ENCODE data around the gene GADD45B.

GADD45B gene

DNA sequence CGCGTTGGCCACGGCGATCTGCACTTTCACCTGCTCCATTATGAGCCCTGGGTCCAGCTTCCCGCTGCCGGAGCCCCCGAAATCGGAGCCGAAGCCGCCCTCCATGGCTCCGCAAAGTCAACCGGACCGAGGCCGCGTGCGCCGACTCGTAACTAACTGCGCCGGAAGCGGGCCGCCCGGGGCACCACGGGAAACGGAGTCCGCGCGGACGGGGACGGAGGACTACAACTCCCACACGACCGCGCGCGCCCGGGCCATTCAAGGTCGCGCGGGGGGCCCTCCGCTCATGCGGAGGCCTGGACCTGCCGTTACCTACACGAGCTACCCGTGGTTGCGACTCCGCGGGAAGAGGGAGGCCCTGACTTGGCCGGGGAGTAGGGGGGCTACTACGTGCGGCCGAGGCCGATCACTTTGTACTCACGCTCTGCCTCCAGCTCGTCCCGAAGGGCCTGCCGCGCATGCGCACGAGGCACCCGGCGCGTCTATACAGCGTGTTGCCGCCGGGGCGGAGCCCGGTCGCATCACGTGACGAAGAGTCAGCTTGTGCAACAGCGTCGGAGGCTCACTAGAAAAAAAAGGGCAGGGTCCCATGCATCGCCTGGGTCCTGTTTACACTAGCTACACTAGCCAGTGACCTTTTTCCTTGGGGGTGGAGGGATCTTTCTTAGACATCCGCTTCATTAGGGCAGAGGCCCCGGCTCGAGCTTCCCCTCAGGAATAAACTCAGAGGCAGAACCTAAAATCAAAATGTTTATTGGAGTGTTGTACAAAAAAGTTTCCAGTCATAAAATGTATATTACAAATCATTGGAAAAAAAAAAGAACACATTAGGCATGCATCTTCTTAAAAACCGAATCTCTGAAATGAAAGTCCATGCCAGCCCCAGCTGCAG is 48.3 kb upstream of the GADD45B start, which contains the start of gene TIMM13 (continued):
- TF ChIP-seq, protein P1, sequence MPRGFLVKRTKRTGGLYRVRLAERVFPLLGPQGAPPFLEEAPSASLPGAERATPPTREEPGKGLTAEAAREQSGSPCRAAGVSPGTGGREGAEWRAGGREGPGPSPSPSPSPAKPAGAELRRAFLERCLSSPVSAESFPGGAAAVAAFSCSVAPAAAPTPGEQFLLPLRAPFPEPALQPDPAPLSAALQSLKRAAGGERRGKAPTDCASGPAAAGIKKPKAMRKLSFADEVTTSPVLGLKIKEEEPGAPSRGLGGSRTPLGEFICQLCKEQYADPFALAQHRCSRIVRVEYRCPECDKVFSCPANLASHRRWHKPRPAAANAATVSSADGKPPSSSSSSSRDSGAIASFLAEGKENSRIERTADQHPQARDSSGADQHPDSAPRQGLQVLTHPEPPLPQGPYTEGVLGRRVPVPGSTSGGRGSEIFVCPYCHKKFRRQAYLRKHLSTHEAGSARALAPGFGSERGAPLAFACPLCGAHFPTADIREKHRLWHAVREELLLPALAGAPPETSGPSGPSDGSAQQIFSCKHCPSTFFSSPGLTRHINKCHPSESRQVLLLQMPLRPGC (tag by site-specific recombination; IDR thresholded peaks at IDR 0.05): no peak
- peak; percentile 82 for TF ChIP-seq ZBTB20 (tag by site-specific recombination; IDR thresholded peaks at IDR 0.05)
- no peak for TF ChIP-seq ZNF544 (tag by site-specific recombination; IDR thresholded peaks at IDR 0.05)
- no peak for TF ChIP-seq ZNF174 (tag by site-specific recombination; IDR thresholded peaks at IDR 0.05)
- no peak for TF ChIP-seq REPIN1 (tag by site-specific recombination; IDR thresholded peaks at IDR 0.05; ENCODE audit: low read depth)
- TF ChIP-seq PBX3 (CRISPR knock-in tag; IDR thresholded peaks at IDR 0.05): no peak
- no peak for TF ChIP-seq ZNF529 (tag by site-specific recombination; IDR thresholded peaks at IDR 0.05; ENCODE audit: insufficient replicate concordance)
- no peak for TF ChIP-seq ZNF791 (tag by site-specific recombination; IDR thresholded peaks at IDR 0.05)
- peak; percentile 70 for TF ChIP-seq YY2 (tag by site-specific recombination; IDR thresholded peaks at IDR 0.05)
- TF ChIP-seq, protein P2, sequence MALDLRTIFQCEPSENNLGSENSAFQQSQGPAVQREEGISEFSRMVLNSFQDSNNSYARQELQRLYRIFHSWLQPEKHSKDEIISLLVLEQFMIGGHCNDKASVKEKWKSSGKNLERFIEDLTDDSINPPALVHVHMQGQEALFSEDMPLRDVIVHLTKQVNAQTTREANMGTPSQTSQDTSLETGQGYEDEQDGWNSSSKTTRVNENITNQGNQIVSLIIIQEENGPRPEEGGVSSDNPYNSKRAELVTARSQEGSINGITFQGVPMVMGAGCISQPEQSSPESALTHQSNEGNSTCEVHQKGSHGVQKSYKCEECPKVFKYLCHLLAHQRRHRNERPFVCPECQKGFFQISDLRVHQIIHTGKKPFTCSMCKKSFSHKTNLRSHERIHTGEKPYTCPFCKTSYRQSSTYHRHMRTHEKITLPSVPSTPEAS (tag by site-specific recombination; IDR thresholded peaks at IDR 0.05): peak; percentile 7; the same call in 1 of the 2 replicates
- no peak for TF ChIP-seq ZNF768 (tag by site-specific recombination; IDR thresholded peaks at IDR 0.05)
- TF ChIP-seq, protein P3, sequence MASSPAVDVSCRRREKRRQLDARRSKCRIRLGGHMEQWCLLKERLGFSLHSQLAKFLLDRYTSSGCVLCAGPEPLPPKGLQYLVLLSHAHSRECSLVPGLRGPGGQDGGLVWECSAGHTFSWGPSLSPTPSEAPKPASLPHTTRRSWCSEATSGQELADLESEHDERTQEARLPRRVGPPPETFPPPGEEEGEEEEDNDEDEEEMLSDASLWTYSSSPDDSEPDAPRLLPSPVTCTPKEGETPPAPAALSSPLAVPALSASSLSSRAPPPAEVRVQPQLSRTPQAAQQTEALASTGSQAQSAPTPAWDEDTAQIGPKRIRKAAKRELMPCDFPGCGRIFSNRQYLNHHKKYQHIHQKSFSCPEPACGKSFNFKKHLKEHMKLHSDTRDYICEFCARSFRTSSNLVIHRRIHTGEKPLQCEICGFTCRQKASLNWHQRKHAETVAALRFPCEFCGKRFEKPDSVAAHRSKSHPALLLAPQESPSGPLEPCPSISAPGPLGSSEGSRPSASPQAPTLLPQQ (tag by site-specific recombination; IDR thresholded peaks at IDR 0.05): peak; percentile 69; the same call in 1 of the 2 replicates
- TF ChIP-seq ZNF169 (tag by site-specific recombination; IDR thresholded peaks at IDR 0.05): no peak
- no peak for TF ChIP-seq ZNF202 (tag by site-specific recombination; IDR thresholded peaks at IDR 0.05; ENCODE audit: borderline replicate concordance)
- peak; percentile 89 for TF ChIP-seq ZFP69B (tag by site-specific recombination; IDR thresholded peaks at IDR 0.05)
- no peak for TF ChIP-seq TCF7L2 (IDR thresholded peaks at IDR 0.05; ENCODE audit: borderline replicate concordance, low read depth, low read length)
- 0 out of 2 replicates have a peak, but pooled peaks have one; percentile 13 for TF ChIP-seq ZSCAN16 (tag by site-specific recombination; IDR thresholded peaks at IDR 0.05)
- no peak for TF ChIP-seq ZNF596 (tag by site-specific recombination; IDR thresholded peaks at IDR 0.05)
- TF ChIP-seq ZNF510 (tag by site-specific recombination; IDR thresholded peaks at IDR 0.05; ENCODE audit: insufficient replicate concordance): no peak
- TF ChIP-seq, protein P4, sequence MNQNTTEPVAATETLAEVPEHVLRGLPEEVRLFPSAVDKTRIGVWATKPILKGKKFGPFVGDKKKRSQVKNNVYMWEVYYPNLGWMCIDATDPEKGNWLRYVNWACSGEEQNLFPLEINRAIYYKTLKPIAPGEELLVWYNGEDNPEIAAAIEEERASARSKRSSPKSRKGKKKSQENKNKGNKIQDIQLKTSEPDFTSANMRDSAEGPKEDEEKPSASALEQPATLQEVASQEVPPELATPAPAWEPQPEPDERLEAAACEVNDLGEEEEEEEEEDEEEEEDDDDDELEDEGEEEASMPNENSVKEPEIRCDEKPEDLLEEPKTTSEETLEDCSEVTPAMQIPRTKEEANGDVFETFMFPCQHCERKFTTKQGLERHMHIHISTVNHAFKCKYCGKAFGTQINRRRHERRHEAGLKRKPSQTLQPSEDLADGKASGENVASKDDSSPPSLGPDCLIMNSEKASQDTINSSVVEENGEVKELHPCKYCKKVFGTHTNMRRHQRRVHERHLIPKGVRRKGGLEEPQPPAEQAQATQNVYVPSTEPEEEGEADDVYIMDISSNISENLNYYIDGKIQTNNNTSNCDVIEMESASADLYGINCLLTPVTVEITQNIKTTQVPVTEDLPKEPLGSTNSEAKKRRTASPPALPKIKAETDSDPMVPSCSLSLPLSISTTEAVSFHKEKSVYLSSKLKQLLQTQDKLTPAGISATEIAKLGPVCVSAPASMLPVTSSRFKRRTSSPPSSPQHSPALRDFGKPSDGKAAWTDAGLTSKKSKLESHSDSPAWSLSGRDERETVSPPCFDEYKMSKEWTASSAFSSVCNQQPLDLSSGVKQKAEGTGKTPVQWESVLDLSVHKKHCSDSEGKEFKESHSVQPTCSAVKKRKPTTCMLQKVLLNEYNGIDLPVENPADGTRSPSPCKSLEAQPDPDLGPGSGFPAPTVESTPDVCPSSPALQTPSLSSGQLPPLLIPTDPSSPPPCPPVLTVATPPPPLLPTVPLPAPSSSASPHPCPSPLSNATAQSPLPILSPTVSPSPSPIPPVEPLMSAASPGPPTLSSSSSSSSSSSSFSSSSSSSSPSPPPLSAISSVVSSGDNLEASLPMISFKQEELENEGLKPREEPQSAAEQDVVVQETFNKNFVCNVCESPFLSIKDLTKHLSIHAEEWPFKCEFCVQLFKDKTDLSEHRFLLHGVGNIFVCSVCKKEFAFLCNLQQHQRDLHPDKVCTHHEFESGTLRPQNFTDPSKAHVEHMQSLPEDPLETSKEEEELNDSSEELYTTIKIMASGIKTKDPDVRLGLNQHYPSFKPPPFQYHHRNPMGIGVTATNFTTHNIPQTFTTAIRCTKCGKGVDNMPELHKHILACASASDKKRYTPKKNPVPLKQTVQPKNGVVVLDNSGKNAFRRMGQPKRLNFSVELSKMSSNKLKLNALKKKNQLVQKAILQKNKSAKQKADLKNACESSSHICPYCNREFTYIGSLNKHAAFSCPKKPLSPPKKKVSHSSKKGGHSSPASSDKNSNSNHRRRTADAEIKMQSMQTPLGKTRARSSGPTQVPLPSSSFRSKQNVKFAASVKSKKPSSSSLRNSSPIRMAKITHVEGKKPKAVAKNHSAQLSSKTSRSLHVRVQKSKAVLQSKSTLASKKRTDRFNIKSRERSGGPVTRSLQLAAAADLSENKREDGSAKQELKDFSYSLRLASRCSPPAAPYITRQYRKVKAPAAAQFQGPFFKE (tag by site-specific recombination; IDR thresholded peaks at IDR 0.05; ENCODE audit: borderline replicate concordance): no peak
- 0 out of 2 replicates have a peak, but pooled peaks have one; percentile 21 for TF ChIP-seq ZNF580 (tag by site-specific recombination; IDR thresholded peaks at IDR 0.05)
- TF ChIP-seq SP2 (tag by site-specific recombination; IDR thresholded peaks at IDR 0.05): peak; percentile 51
- TF ChIP-seq ZNF621 (tag by site-specific recombination; IDR thresholded peaks at IDR 0.05): no peak
- TF ChIP-seq ZNF610 (tag by site-specific recombination; IDR thresholded peaks at IDR 0.05; ENCODE audit: borderline replicate concordance): peak; percentile 65
- peak; percentile 60; the same call in 1 of the 2 replicates for TF ChIP-seq ZNF391 (tag by site-specific recombination; IDR thresholded peaks at IDR 0.05; ENCODE audit: borderline replicate concordance, low read depth)
- no peak for TF ChIP-seq ZNF121 (tag by site-specific recombination; IDR thresholded peaks at IDR 0.05)
- no peak for TF ChIP-seq ZNF626 (tag by site-specific recombination; IDR thresholded peaks at IDR 0.05)

Data from HEK293 (cell line).